GM23338 (cell line): ENCODE measurements around the gene PANK1. TPM values are rescaled to one million over a fixed set of nuclear protein-coding genes. Genes with fewer than 3 reads are reported as not detected.
"Not testable (repeated sequence)": the region's sequence is repeated elsewhere in the genome, so short reads cannot be mapped to it uniquely, and the experiment has no call there.

Experiments used
- ATAC-seq: fragments of 200-7000 bp; cut with Tn5 transposase; 3 replicates; pipeline ENCODE4 v1.9.1; 2020
- DNase-seq: peaks from one replicate; pipeline ENCODE4 v3.0.0-alpha.2; 2015; ENCODE audit warnings: low spot score
- H2AFZ ChIP-seq: fragments of 200-600 bp; sonication (generic); 2 replicates; pipeline ENCODE4 v1.8.0; 2016; ENCODE audit warnings: antibody characterized with exemption, mild to moderate bottlenecking, moderate library complexity
- H3F3A ChIP-seq: fragments of 200-600 bp; sonication (generic); replicated peaks from 2 replicates; pipeline ENCODE4 v1.8.0; 2017; ENCODE audit warnings: antibody characterized with exemption, mixed run types, low read depth
- H3K27ac ChIP-seq: fragments of 200-600 bp; sonication (generic); 2 replicates; pipeline ENCODE4 v1.6.1; 2016; ENCODE audit warnings: low read depth
- H3K27me3 ChIP-seq: fragments of 200-600 bp; sonication (generic); 2 replicates; pipeline ENCODE4 v1.8.0; 2016; ENCODE audit warnings: mild to moderate bottlenecking, mixed run types, moderate library complexity; ENCODE audit not compliant: insufficient read depth
- H3K36me3 ChIP-seq: fragments of 200-600 bp; sonication (generic); 2 replicates; pipeline ENCODE4 v1.8.0; 2016; ENCODE audit warnings: mild to moderate bottlenecking; ENCODE audit not compliant: insufficient read depth
- H3K4me1 ChIP-seq: fragments of 200-600 bp; sonication (generic); 2 replicates; pipeline ENCODE4 v1.8.0; 2016; ENCODE audit warnings: mild to moderate bottlenecking, moderate library complexity; ENCODE audit not compliant: insufficient read depth
- H3K4me2 ChIP-seq: fragments of 200-600 bp; sonication (generic); 2 replicates; pipeline ENCODE4 v1.7.1; 2017; ENCODE audit warnings: mixed run types
- H3K4me3 ChIP-seq: fragments of 200-600 bp; sonication (generic); 2 replicates; pipeline ENCODE4 v1.6.1; 2016; ENCODE audit warnings: mixed run types
- H3K79me2 ChIP-seq: fragments of 200-600 bp; sonication (generic); replicated peaks from 2 replicates; pipeline ENCODE4 v1.8.0; 2017; ENCODE audit warnings: mild to moderate bottlenecking; ENCODE audit not compliant: insufficient read depth
- H3K9me2 ChIP-seq: fragments of 200-600 bp; sonication (generic); 2 replicates; pipeline ENCODE4 v1.8.0; 2017; ENCODE audit not compliant: insufficient read depth
- H4K20me1 ChIP-seq: fragments of 200-600 bp; sonication (generic); replicated peaks from 2 replicates; pipeline ENCODE4 v1.8.0; 2017; ENCODE audit warnings: mild to moderate bottlenecking; ENCODE audit not compliant: insufficient read depth
- H3K27ac Mint-ChIP-seq: 2 replicates; pipeline ENCODE4 v1.8.0; 2020; ENCODE audit warnings: inconsistent platforms, mild to moderate bottlenecking, moderate library complexity, mixed read lengths
- H3K27me3 Mint-ChIP-seq: 3 replicates; pipeline ENCODE4 v1.8.0; 2022; ENCODE audit warnings: low read depth, mild to moderate bottlenecking, moderate library complexity, mixed read lengths, inconsistent platforms; ENCODE audit not compliant: insufficient read depth, poor library complexity
- H3K36me3 Mint-ChIP-seq: 3 replicates; pipeline ENCODE4 v1.8.0; 2021; ENCODE audit warnings: low read depth, mild to moderate bottlenecking, inconsistent platforms, moderate library complexity, mixed read lengths
- H3K4me1 Mint-ChIP-seq: 3 replicates; pipeline ENCODE4 v1.8.0; 2020; ENCODE audit warnings: mild to moderate bottlenecking, inconsistent platforms, mixed read lengths
- H3K4me3 Mint-ChIP-seq: 3 replicates; pipeline ENCODE4 v1.8.0; 2021; ENCODE audit warnings: moderate library complexity, mild to moderate bottlenecking, inconsistent platforms, mixed read lengths
- H3K9me3 Mint-ChIP-seq: 3 replicates; pipeline ENCODE4 v1.8.0; 2020; ENCODE audit warnings: moderate library complexity, mild to moderate bottlenecking, inconsistent platforms, mixed read lengths
- CREB1 ChIP-seq: fragments of 250-450 bp; sonication (Bioruptor Pico); IDR thresholded peaks from 2 replicates; pipeline ENCODE4 v1.5.0; 2020; ENCODE audit warnings: low read depth, mild to moderate bottlenecking, moderate library complexity
- ETS1 ChIP-seq: IDR thresholded peaks from 2 replicates; pipeline ENCODE4 v1.6.1; 2016; ENCODE audit warnings: antibody characterized with exemption
- EZH2 ChIP-seq: fragments of 200-600 bp; sonication (generic); IDR thresholded peaks from one replicate; pipeline ENCODE4 v1.8.0; 2017; ENCODE audit warnings: antibody characterized with exemption, mild to moderate bottlenecking, low read depth; ENCODE audit not compliant: unreplicated experiment
- EZH2phosphoT487 ChIP-seq: fragments of 200-600 bp; sonication (generic); IDR thresholded peaks from one replicate; pipeline ENCODE4 v1.8.1; 2018; ENCODE audit warnings: antibody characterized with exemption; ENCODE audit not compliant: unreplicated experiment
- NANOG ChIP-seq: IDR thresholded peaks from 2 replicates; pipeline ENCODE4 v1.6.1; 2016; ENCODE audit warnings: antibody characterized with exemption, borderline replicate concordance
- ZNF114 ChIP-seq: fragments of 250-450 bp; sonication (Bioruptor Pico); IDR thresholded peaks from 2 replicates; pipeline ENCODE4 v1.5.0; 2020; ENCODE audit warnings: mild to moderate bottlenecking, moderate library complexity
- ZNF462 ChIP-seq: fragments of 250-450 bp; sonication (Bioruptor Pico); IDR thresholded peaks from 2 replicates; pipeline ENCODE4 v1.5.0; 2020; ENCODE audit warnings: mild to moderate bottlenecking, moderate library complexity
- polyA plus RNA-seq: library from polyadenylated mRNA; unstranded; fragments of >200 nt; fragmentation: Nextera tagmentation; extraction: Ambion mirVana; gene quantifications from 2 replicates; pipeline ENCODE4 v1.2.1, GENCODE V29; 2016
- total RNA-seq: library from RNA; depleted of rRNA; stranded (reverse); fragments of >200 nt; shearing (Covaris generic); gene quantifications from 2 replicates; pipeline ENCODE4 v1.2.3, GENCODE V29; 2014

The PANK1 gene
- total and polyA plus RNA-seq, 2 experiments from 2014 or later, result 15.2 to 44.7 TPM

- TF ChIP-seq EZH2phosphoT487, result no peak
Measured at GRCh38 chr10:89622151-89622550, 22.9 kb downstream of the PANK1 start (continued).

DNA sequence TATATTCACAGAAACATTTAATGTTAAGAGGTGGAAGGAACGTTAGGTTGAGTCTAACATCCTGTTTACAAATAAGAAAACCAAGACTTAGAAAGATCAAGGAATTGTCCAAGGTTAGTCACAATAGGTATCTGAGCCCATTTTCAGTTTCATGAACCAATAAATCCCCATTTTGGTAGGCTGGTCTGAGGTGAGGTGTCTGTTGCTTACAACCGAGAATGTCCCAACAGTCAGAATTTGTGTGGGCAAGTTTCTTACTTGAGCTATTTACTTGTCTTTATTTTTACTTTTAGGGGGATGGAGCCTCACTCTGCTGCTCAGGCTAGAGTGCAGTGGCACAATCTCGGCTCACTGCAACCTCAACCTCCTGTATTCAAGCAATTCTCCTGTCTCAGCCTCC is 23.6 kb downstream of the PANK1 start:
- peaks cover 51% of the 10 kb centered on the region for H3K9me3 Mint-ChIP-seq
- no peak overlapping the region for H2AFZ ChIP-seq
- peaks cover 8% of the 10 kb centered on the region; the same call in 1 of the 2 replicates for H3K4me1 ChIP-seq
- no peaks in the 10 kb centered on the region; the same call in 1 of the 2 replicates for H4K20me1 ChIP-seq
- TF ChIP-seq EZH2 (no peak), CREB1 (CRISPR knock-in tag) (no peak)
- H3K27me3 ChIP-seq, result no peaks in the 10 kb centered on the region
- no peak overlapping the region for H3K4me2 ChIP-seq
- H3K4me3 Mint-ChIP-seq, result no peak overlapping the region
- no peaks in the 10 kb centered on the region for H3K9me2 ChIP-seq
- peaks cover 12% of the 10 kb centered on the region for H3K36me3 ChIP-seq
- H3K4me1 Mint-ChIP-seq, result peaks cover 33% of the 10 kb centered on the region
- ATAC-seq (no peak), DNase-seq (no peak)
- H3K79me2 ChIP-seq, result peaks cover 93% of the 10 kb centered on the region
- H3F3A ChIP-seq, result no peaks in the 10 kb centered on the region
- H3K27me3 Mint-ChIP-seq, result peaks cover 5% of the 10 kb centered on the region
- peak overlapping the region; percentile 89 for H3K27ac ChIP-seq
- H3K27ac Mint-ChIP-seq, result no peak overlapping the region
- H3K4me3 ChIP-seq, result no peak overlapping the region
- peaks cover 73% of the 10 kb centered on the region for H3K36me3 Mint-ChIP-seq

DNA sequence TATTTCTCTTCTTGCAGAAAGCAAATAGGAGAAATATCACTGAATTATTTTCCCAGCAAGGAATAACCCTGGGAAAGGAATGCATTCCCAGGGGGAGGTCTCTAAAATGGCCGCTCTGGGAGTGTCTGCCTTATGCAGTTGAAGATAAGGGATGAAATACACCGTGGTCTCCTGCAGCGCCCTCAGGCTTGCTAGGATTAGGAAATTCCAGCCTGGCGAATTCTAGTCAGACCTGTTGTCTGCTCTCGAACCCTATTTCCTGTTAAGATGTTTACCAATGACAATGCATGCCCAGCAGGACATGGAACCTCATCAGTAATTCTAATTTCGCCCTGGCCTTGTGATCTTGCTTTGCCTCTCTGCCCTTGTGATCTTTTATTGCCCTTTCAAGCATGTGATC is 24.7 kb downstream of the PANK1 start:
- TF ChIP-seq ZNF114 (CRISPR knock-in tag), result 0 out of 2 replicates have a peak, but pooled peaks have one; percentile 61
- peak; percentile 54 for TF ChIP-seq CREB1 (CRISPR knock-in tag)
- TF ChIP-seq NANOG, result 0 out of 2 replicates have a peak, but pooled peaks have one; percentile 48
- TF ChIP-seq ETS1, result peak; percentile 51; the same call in 1 of the 2 replicates
- peak; percentile 70 for TF ChIP-seq ZNF462
- not testable (repeated sequence) for H3K4me2 ChIP-seq, ATAC-seq, H3F3A ChIP-seq, H3K27me3 Mint-ChIP-seq, H3K4me3 Mint-ChIP-seq, H2AFZ ChIP-seq, H3K9me2 ChIP-seq, H3K4me1 ChIP-seq, H4K20me1 ChIP-seq, H3K27me3 ChIP-seq, H3K4me3 ChIP-seq
- peaks cover 12% of the 10 kb centered on the region for H3K36me3 ChIP-seq
- Mint-ChIP-seq H3K9me3 (peaks cover 51% of the 10 kb centered on the region), H3K4me1 (peaks cover 29% of the 10 kb centered on the region), H3K36me3 (peaks cover 62% of the 10 kb centered on the region), H3K27ac (peak overlapping the region; percentile 97)
- H3K79me2 ChIP-seq, result peaks cover 93% of the 10 kb centered on the region
- peak; percentile 83 for DNase-seq
- peak overlapping the region; percentile 89 for H3K27ac ChIP-seq
